ENCODE data around the gene CLDN9.

CLDN9 gene

GRCh38 chr16:3036726-3037315 is 24.1 kb downstream of the CLDN9 start, which contains the start of gene BICDL2:
BICDL2 (minus strand) TSS chr16:3036944; CDS start chr16:3035496, 1,448 bp downstream.
- H3K27me3 ChIP-seq (ENCODE audit: insufficient read depth, insufficient read length): peaks cover 63% of the 10 kb centered on the region
- H3K36me3 ChIP-seq (ENCODE audit: insufficient read depth, insufficient read length, low read length): no peaks in the 10 kb centered on the region
- no peaks in the 10 kb centered on the region for H3K9me3 ChIP-seq (ENCODE audit: insufficient read depth, low read length)
- peaks cover 28% of the 10 kb centered on the region for H3K4me1 ChIP-seq (ENCODE audit: insufficient read depth, insufficient read length)
- H3K9ac ChIP-seq (ENCODE audit: insufficient read length, low read depth): no peak within 1 kb of the TSS
- no peak for DNase-seq (ENCODE audit: low read depth, low spot score)
- TF ChIP-seq SUZ12 (IDR thresholded peaks at IDR 0.05; ENCODE audit: extremely low read depth, insufficient read depth, insufficient read length) (no peak), ZNF274 (IDR thresholded peaks at IDR 0.05; ENCODE audit: low read depth, low read length) (no peak)
- H3K4me3 ChIP-seq (ENCODE audit: insufficient read length, low read depth): no peak within 1 kb of the TSS

- Histone ChIP-seq H3K27me3 (ENCODE audit: insufficient read depth, insufficient read length) (peaks cover 66% of the 10 kb centered on the region), H3K36me3 (ENCODE audit: insufficient read depth, insufficient read length, low read length) (no peaks in the 10 kb centered on the region), H3K9me3 (ENCODE audit: insufficient read depth, low read length) (no peaks in the 10 kb centered on the region), H3K9ac (ENCODE audit: insufficient read length, low read depth) (no peak overlapping the region), H3K4me3 (ENCODE audit: insufficient read length, low read depth) (no peak overlapping the region), H3K4me1 (ENCODE audit: insufficient read depth, insufficient read length) (peaks cover 21% of the 10 kb centered on the region)
- DNase-seq (ENCODE audit: low read depth, low spot score): no peak
- TF ChIP-seq ZNF274 (IDR thresholded peaks at IDR 0.05; ENCODE audit: low read depth, low read length) (no peak), YY1 (IDR thresholded peaks at IDR 0.05; ENCODE audit: insufficient read depth, insufficient read length) (no peak), SUZ12 (IDR thresholded peaks at IDR 0.05; ENCODE audit: extremely low read depth, insufficient read depth, insufficient read length) (no peak)
Observed at GRCh38 chr16:3038256-3038655, 25.5 kb downstream of the CLDN9 start.

DNA sequence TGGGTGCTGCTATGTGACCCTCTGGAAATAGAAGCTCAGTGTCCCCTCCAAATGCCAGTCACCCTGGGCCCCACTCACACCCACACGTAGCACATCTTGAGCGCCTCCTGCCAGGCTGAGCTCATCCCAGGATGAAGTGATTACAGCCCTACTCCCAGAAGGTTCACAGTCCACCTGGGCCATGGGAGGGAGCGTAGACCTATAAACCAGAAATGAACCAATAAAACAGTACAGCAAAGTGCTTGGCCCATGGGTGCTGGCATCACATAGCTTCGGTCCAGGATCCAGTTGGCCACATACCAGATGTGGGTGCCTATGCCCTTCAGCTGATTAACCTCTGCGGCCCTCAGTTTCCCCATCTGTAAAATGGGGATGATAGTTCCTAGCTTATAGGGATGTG is 26.2 kb downstream of the CLDN9 start:
- no peak for DNase-seq (ENCODE audit: low read depth, low spot score)
- Histone ChIP-seq H3K4me3 (ENCODE audit: insufficient read length, low read depth) (no peak overlapping the region), H3K27me3 (ENCODE audit: insufficient read depth, insufficient read length) (peaks cover 67% of the 10 kb centered on the region), H3K36me3 (ENCODE audit: insufficient read depth, insufficient read length, low read length) (no peaks in the 10 kb centered on the region), H3K4me1 (ENCODE audit: insufficient read depth, insufficient read length) (peaks cover 21% of the 10 kb centered on the region), H3K9me3 (ENCODE audit: insufficient read depth, low read length) (no peaks in the 10 kb centered on the region), H3K9ac (ENCODE audit: insufficient read length, low read depth) (no peak overlapping the region)
- TF ChIP-seq ZNF274 (IDR thresholded peaks at IDR 0.05; ENCODE audit: low read depth, low read length) (no peak), YY1 (IDR thresholded peaks at IDR 0.05; ENCODE audit: insufficient read depth, insufficient read length) (no peak), SUZ12 (IDR thresholded peaks at IDR 0.05; ENCODE audit: extremely low read depth, insufficient read depth, insufficient read length) (no peak)

DNA sequence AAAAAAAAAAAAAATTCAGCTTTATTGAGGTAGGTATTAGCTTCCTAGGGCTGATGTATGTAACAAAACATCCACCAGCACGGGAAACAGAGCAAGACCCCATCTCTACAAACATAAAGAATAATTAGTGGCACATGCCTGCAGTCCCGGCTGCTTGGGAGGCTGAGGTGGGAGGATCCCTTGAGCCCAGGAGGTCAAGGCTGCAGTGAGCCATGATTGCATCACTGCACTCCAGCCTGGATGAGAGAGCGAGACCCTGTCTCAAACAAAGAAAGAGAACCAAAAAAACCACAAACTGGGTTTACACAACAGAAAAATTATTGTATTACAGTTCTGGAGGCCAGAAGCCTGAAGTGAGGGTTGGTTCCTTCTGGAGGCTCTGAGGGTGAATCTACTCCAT is 29.7 kb downstream of the CLDN9 start:
- H3K4me3 ChIP-seq (ENCODE audit: insufficient read length, low read depth): no peak overlapping the region

GRCh38 chr16:3044708-3045107 is 32.0 kb downstream of the CLDN9 start:
- H3K27me3 ChIP-seq (ENCODE audit: insufficient read depth, insufficient read length): peaks cover 64% of the 10 kb centered on the region
- no peaks in the 10 kb centered on the region for H3K36me3 ChIP-seq (ENCODE audit: insufficient read depth, insufficient read length, low read length)
- no peak for TF ChIP-seq SUZ12 (IDR thresholded peaks at IDR 0.05; ENCODE audit: extremely low read depth, insufficient read depth, insufficient read length)
- no peak overlapping the region for H3K4me3 ChIP-seq (ENCODE audit: insufficient read length, low read depth)
- peaks cover 5% of the 10 kb centered on the region for H3K4me1 ChIP-seq (ENCODE audit: insufficient read depth, insufficient read length)
- no peak for DNase-seq (ENCODE audit: low read depth, low spot score)
- no peak overlapping the region for H3K9ac ChIP-seq (ENCODE audit: insufficient read length, low read depth)
- no peaks in the 10 kb centered on the region for H3K9me3 ChIP-seq (ENCODE audit: insufficient read depth, low read length)

More for the DNA sequence above, 29.7 kb downstream of the CLDN9 start:
- no peak for DNase-seq (ENCODE audit: low read depth, low spot score)
- Histone ChIP-seq H3K36me3 (ENCODE audit: insufficient read depth, insufficient read length, low read length) (no peaks in the 10 kb centered on the region), H3K27me3 (ENCODE audit: insufficient read depth, insufficient read length) (peaks cover 66% of the 10 kb centered on the region), H3K9ac (ENCODE audit: insufficient read length, low read depth) (no peak overlapping the region), H3K4me1 (ENCODE audit: insufficient read depth, insufficient read length) (peaks cover 19% of the 10 kb centered on the region), H3K9me3 (ENCODE audit: insufficient read depth, low read length) (no peaks in the 10 kb centered on the region)
- no peak for TF ChIP-seq ZNF274 (IDR thresholded peaks at IDR 0.05; ENCODE audit: low read depth, low read length)
- no peak for TF ChIP-seq SUZ12 (IDR thresholded peaks at IDR 0.05; ENCODE audit: extremely low read depth, insufficient read depth, insufficient read length)
- TF ChIP-seq YY1 (IDR thresholded peaks at IDR 0.05; ENCODE audit: insufficient read depth, insufficient read length): no peak

- Histone ChIP-seq H3K4me1 (ENCODE audit: insufficient read depth, insufficient read length) (peaks cover 10% of the 10 kb centered on the region), H3K36me3 (ENCODE audit: insufficient read depth, insufficient read length, low read length) (no peaks in the 10 kb centered on the region), H3K9me3 (ENCODE audit: insufficient read depth, low read length) (no peaks in the 10 kb centered on the region), H3K27me3 (ENCODE audit: insufficient read depth, insufficient read length) (peaks cover 66% of the 10 kb centered on the region), H3K9ac (ENCODE audit: insufficient read length, low read depth) (peak within 1 kb of the TSS; percentile 83), H3K4me3 (ENCODE audit: insufficient read length, low read depth) (peak within 1 kb of the TSS; percentile 56)
- DNase-seq (ENCODE audit: low read depth, low spot score): no peak
- no peak for TF ChIP-seq ZNF274 (IDR thresholded peaks at IDR 0.05; ENCODE audit: low read depth, low read length)
- TF ChIP-seq YY1 (IDR thresholded peaks at IDR 0.05; ENCODE audit: insufficient read depth, insufficient read length): no peak
- TF ChIP-seq SUZ12 (IDR thresholded peaks at IDR 0.05; ENCODE audit: extremely low read depth, insufficient read depth, insufficient read length): no peak
Observed at GRCh38 chr16:3045758-3046640, 33.3 kb downstream of the CLDN9 start, which contains the start of gene MMP25. MMP25 (plus strand) TSS chr16:3046561; CDS start chr16:3046918, 357 bp downstream.

DNA sequence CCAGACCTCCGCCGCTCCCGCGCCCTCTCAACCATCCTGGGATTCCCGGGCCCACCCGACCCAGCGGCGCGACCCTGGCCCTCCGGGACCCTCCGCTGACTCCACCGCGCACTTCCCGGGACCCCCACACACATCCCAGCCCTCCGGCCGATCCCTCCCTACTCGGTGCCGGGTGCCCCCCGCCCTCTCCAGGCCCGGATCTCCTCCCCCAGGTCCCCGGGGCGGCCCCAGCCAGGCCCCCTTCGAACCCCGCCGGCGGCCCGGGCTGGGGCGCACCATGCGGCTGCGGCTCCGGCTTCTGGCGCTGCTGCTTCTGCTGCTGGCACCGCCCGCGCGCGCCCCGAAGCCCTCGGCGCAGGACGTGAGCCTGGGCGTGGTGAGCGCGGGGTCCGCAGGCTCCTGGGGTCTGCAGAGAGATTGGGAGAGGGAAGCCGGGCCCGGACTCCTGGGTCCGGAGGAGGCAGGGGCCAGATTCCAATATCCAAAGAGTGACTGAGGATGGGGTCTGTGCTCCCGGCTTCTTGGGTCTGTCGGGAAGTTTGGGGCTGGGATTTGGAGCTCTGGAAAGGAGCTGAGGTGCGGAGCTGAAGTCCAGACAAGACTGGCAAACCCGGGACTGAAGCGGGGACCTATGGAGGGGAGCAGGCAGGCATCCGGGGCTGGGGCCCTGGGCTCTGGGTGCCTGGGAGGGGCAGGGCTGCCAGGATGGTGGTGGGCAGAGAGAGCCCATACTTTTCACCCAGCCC is 34.1 kb downstream of the CLDN9 start:
- DNase-seq (ENCODE audit: low read depth, low spot score): no peak
- peaks cover 10% of the 10 kb centered on the region for H3K4me1 ChIP-seq (ENCODE audit: insufficient read depth, insufficient read length)
- no peaks in the 10 kb centered on the region for H3K36me3 ChIP-seq (ENCODE audit: insufficient read depth, insufficient read length, low read length)
- peaks cover 66% of the 10 kb centered on the region for H3K27me3 ChIP-seq (ENCODE audit: insufficient read depth, insufficient read length)
- peak overlapping the region; percentile 56 for H3K4me3 ChIP-seq (ENCODE audit: insufficient read length, low read depth)
- H3K9ac ChIP-seq (ENCODE audit: insufficient read length, low read depth): peak overlapping the region; percentile 82
- TF ChIP-seq YY1 (IDR thresholded peaks at IDR 0.05; ENCODE audit: insufficient read depth, insufficient read length): no peak
- no peak for TF ChIP-seq SUZ12 (IDR thresholded peaks at IDR 0.05; ENCODE audit: extremely low read depth, insufficient read depth, insufficient read length)
- no peak for TF ChIP-seq ZNF274 (IDR thresholded peaks at IDR 0.05; ENCODE audit: low read depth, low read length)
- H3K9me3 ChIP-seq (ENCODE audit: insufficient read depth, low read length): no peaks in the 10 kb centered on the region
